Stomach (tissue), 4 donors: ENCODE measurements around the gene B3GNT3.

Experiments
- CTCF ChIP-seq, 7 experiments: fragments of 450-650 bp in 4 of 7; fragments of 200-600 bp in 3 of 7; sonication (generic) in 3 of 7; IDR thresholded peaks; one replicate each; pipeline ENCODE4 v1.5.1; 2016 to 2019; ENCODE audit warnings: antibody characterized with exemption in 7 of 7, control low read depth in 2 of 7, mild to moderate bottlenecking in 1 of 7
- EP300 ChIP-seq: sonication (generic); formaldehyde crosslinking; IDR thresholded peaks from one replicate; pipeline ENCODE4 v1.6.1; 2017; ENCODE audit warnings: antibody characterized with exemption
- POLR2A ChIP-seq, 4 donors: fragments of 450-650 bp; IDR thresholded peaks; one replicate each; pipeline ENCODE4 v1.6.1; 2016; ENCODE audit warnings: antibody characterized with exemption in 4 of 4, control low read depth in 2 of 4, mild to moderate bottlenecking in 1 of 4, moderate library complexity in 1 of 4
- POLR2AphosphoS5 ChIP-seq, 3 donors: sonication (generic); formaldehyde crosslinking; IDR thresholded peaks; one replicate each; pipeline ENCODE4 v1.6.1; 2016; ENCODE audit warnings: antibody characterized with exemption in 3 of 3

- TF ChIP-seq CTCF (IDR thresholded peaks at IDR 0.05) (no peak), POLR2A (IDR thresholded peaks at IDR 0.05) (no peak), POLR2AphosphoS5 (IDR thresholded peaks at IDR 0.05) (no peak), EP300 (no peak)
These were observed 16.2 kb downstream of the B3GNT3 start for GRCh38 chr19:17811103-17811502.
